Memory B cell (primary cell): ENCODE data around the gene KCNJ11.

Experiments used
- ATAC-seq: fragments of 150-1000 bp; cut with Tn5 transposase; 2 replicates; pipeline ENCODE4 v1.10.0; 2021; ENCODE audit warnings: low read depth, mild to moderate bottlenecking, moderate library complexity
- DNase-seq, 2 donors: peaks; one replicate each; pipeline ENCODE4 v3.0.0; 2022; ENCODE audit warnings: low spot score in 2 of 2
- H3K27ac Mint-ChIP-seq: one replicate; pipeline ENCODE4 v1.8.0; 2022; ENCODE audit warnings: mild to moderate bottlenecking, moderate library complexity, mixed read lengths
- H3K27me3 Mint-ChIP-seq: one replicate; pipeline ENCODE4 v1.8.0; 2022; ENCODE audit warnings: mixed read lengths
- H3K36me3 Mint-ChIP-seq: one replicate; pipeline ENCODE4 v1.8.0; 2022; ENCODE audit warnings: mild to moderate bottlenecking, mixed read lengths
- H3K4me1 Mint-ChIP-seq: one replicate; pipeline ENCODE4 v1.8.0; 2022; ENCODE audit warnings: mixed read lengths
- H3K4me3 Mint-ChIP-seq: one replicate; pipeline ENCODE4 v1.8.0; 2022; ENCODE audit warnings: mild to moderate bottlenecking, moderate library complexity, mixed read lengths
- H3K9me3 Mint-ChIP-seq: one replicate; pipeline ENCODE4 v1.8.0; 2022; ENCODE audit warnings: mixed read lengths

KCNJ11 gene

DNA sequence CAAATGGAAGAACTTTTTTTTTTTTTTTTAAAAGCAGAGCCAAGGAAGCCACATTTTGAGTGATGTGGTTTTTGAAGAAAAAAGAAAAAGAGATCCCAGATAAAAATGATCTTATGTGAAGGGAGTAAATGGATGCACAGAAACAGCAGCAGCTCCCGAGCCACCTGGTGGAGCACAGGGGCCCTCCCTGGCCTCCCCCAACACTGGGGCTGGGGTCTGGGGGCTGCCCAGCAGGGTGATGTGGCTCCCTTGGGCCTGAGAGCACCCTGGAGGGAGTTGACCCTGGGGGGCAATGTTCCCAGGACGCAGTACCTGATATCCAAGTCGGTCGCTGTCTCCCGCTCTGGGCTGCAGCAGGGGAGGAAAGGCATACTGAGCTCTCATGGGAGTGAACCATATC, 26.5 kb upstream of the KCNJ11 start:
- no peak overlapping the region for H3K27ac Mint-ChIP-seq

GRCh38 chr11:17414317-17414737, 25.9 kb upstream of the KCNJ11 start:
- Mint-ChIP-seq H3K27ac (no peak overlapping the region), H3K4me1 (no peaks in the 10 kb centered on the region), H3K36me3 (no peaks in the 10 kb centered on the region), H3K9me3 (no peaks in the 10 kb centered on the region), H3K4me3 (no peak overlapping the region), H3K27me3 (peaks cover 14% of the 10 kb centered on the region)
- ATAC-seq (no peak), DNase-seq (no peak)

More for the DNA sequence above, 26.5 kb upstream of the KCNJ11 start:
- no peak overlapping the region for H3K4me3 Mint-ChIP-seq
- no peaks in the 10 kb centered on the region for H3K36me3 Mint-ChIP-seq
- no peaks in the 10 kb centered on the region for H3K9me3 Mint-ChIP-seq
- ATAC-seq = no peak
- H3K27me3 Mint-ChIP-seq = peaks cover 17% of the 10 kb centered on the region
- H3K4me1 Mint-ChIP-seq = no peaks in the 10 kb centered on the region
- DNase-seq = no peak

- H3K27me3 Mint-ChIP-seq = peaks cover 12% of the 10 kb centered on the region
- no peaks in the 10 kb centered on the region for H3K36me3 Mint-ChIP-seq
- H3K4me3 Mint-ChIP-seq = no peak overlapping the region
- H3K9me3 Mint-ChIP-seq = no peaks in the 10 kb centered on the region
- no peaks in the 10 kb centered on the region for H3K4me1 Mint-ChIP-seq
- no peak for ATAC-seq
- no peak for DNase-seq
- H3K27ac Mint-ChIP-seq = no peak overlapping the region
Observed at GRCh38 chr11:17413414-17414316, 25.2 kb upstream of the KCNJ11 start.

DNA sequence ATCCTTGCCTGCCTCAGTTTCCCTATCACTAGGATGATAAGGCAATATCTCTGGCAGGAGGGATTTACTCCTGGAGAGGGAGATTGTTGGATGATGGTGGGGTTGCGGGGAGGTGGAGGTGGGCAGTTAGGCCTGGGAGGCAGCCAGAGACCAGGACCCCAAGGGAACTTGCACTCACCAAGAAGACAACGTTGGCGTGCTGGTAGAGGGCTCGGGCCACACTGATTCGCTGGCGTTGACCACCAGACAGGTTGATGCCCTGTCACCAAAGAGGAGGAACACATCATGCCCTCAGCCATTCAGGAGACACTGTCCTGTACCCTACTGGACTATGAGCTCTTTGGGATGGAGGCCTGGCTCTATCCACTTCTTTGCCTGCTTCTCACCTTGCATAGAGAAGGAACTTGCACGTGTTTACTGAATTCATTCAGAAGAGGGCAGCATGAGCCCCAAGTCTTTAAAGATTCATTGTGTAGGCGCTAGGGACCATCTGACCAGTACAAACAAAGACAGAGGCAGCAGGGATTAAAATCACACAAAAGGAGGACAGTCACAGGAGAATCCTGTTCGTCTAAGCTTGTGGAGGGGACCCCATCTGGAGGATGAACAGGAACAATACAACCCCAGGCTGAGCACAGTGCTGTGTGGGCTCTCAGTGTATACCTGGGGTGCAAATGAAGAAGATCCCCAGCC, 24.2 kb upstream of the KCNJ11 start:
- H3K27me3 Mint-ChIP-seq = peaks cover 10% of the 10 kb centered on the region
- ATAC-seq (no peak), DNase-seq (no peak)
- H3K36me3 Mint-ChIP-seq = no peaks in the 10 kb centered on the region
- no peak overlapping the region for H3K4me3 Mint-ChIP-seq
- no peak overlapping the region for H3K27ac Mint-ChIP-seq
- H3K4me1 Mint-ChIP-seq = no peaks in the 10 kb centered on the region
- no peaks in the 10 kb centered on the region for H3K9me3 Mint-ChIP-seq

- DNase-seq (no peak), ATAC-seq (no peak)
- Mint-ChIP-seq H3K9me3 (no peaks in the 10 kb centered on the region), H3K4me3 (no peak overlapping the region), H3K27me3 (peaks cover 7% of the 10 kb centered on the region), H3K27ac (no peak overlapping the region), H3K4me1 (no peaks in the 10 kb centered on the region), H3K36me3 (no peaks in the 10 kb centered on the region)
Observed at GRCh38 chr11:17411418-17411817, 23.0 kb upstream of the KCNJ11 start.

DNA sequence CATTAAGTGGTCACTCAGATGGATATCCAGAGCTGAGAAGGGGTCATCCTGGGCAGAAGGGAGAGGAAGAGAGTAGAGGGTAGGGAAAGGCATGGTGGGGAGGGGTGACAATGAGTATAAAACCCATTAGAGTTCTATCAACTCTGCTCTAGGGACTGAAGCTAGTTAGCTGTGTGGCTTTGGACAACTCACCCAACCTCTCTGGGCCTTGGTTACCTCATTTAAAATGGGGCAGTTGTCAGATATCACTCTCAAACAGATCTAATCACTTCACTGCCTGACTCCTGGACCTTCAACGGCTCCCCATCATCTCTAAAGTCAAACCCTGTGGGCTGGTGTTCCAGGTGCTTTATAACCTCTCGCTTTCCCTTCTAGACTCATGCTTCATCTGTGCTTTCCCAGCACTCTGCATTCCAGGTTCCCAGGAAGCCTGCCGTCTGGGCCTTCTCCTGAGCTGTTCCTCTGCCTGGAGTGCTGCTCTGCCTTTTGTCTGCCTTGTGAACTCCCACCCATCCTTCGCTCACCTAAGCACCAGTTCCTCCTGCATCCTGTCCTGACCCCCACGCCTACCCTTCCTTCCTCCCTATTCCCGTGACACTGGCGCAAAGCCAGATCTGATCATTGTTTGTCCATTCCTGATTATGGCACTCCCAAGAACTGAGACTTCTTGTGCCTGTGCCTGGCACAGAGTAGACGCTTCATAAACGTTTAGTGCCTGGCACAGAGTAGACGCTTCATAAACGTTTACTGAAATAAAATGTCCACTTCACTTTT, 22.3 kb upstream of the KCNJ11 start:
- no peaks in the 10 kb centered on the region for H3K4me1 Mint-ChIP-seq
- H3K36me3 Mint-ChIP-seq = no peaks in the 10 kb centered on the region
- ATAC-seq (no peak), DNase-seq (no peak)
- H3K27me3 Mint-ChIP-seq = peaks cover 6% of the 10 kb centered on the region
- no peak overlapping the region for H3K27ac Mint-ChIP-seq
- H3K4me3 Mint-ChIP-seq = no peak overlapping the region
- no peaks in the 10 kb centered on the region for H3K9me3 Mint-ChIP-seq

GRCh38 chr11:17408641-17409040, 20.2 kb upstream of the KCNJ11 start:
- DNase-seq (no peak), ATAC-seq (no peak)
- peaks cover 3% of the 10 kb centered on the region for H3K27me3 Mint-ChIP-seq
- no peak overlapping the region for H3K27ac Mint-ChIP-seq
- H3K4me1 Mint-ChIP-seq = no peaks in the 10 kb centered on the region
- no peaks in the 10 kb centered on the region for H3K36me3 Mint-ChIP-seq
- H3K9me3 Mint-ChIP-seq = no peaks in the 10 kb centered on the region
- H3K4me3 Mint-ChIP-seq = no peak overlapping the region

GRCh38 chr11:17408026-17408425, 19.6 kb upstream of the KCNJ11 start:
- peaks cover 3% of the 10 kb centered on the region for H3K27me3 Mint-ChIP-seq
- H3K36me3 Mint-ChIP-seq = no peaks in the 10 kb centered on the region
- ATAC-seq (no peak), DNase-seq (no peak)
- H3K27ac Mint-ChIP-seq = no peak overlapping the region
- no peaks in the 10 kb centered on the region for H3K4me1 Mint-ChIP-seq
- no peak overlapping the region for H3K4me3 Mint-ChIP-seq
- no peaks in the 10 kb centered on the region for H3K9me3 Mint-ChIP-seq

DNA sequence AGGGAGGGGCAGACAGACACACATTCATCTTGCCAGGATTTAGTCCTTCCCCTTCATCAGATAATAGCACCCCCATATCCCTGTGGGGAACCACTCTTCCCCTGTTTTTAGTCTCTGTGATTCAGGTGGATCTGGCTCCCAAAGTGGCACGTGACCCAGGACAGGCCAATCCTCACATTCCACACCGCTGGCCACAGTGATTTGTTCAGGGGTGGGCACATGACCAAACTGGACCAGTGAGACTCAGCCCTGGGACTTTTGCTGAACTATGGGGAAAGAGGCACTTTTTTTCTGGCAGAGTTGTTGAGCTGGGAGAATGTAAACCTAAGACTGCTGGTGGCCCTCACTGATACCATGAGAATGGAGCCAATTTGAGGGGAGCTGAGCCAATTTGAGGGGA, 19.1 kb upstream of the KCNJ11 start:
- Mint-ChIP-seq H3K4me3 (no peak overlapping the region), H3K27ac (no peak overlapping the region), H3K4me1 (no peaks in the 10 kb centered on the region), H3K36me3 (no peaks in the 10 kb centered on the region), H3K9me3 (no peaks in the 10 kb centered on the region), H3K27me3 (peaks cover 3% of the 10 kb centered on the region)
- DNase-seq = no peak
- no peak for ATAC-seq

- DNase-seq = no peak
- Mint-ChIP-seq H3K27ac (no peak overlapping the region), H3K4me1 (no peaks in the 10 kb centered on the region), H3K27me3 (peaks cover 3% of the 10 kb centered on the region), H3K36me3 (no peaks in the 10 kb centered on the region), H3K9me3 (no peaks in the 10 kb centered on the region), H3K4me3 (no peak overlapping the region)
- no peak for ATAC-seq
Observed at GRCh38 chr11:17406818-17407149, 18.3 kb upstream of the KCNJ11 start.

- DNase-seq (no peak), ATAC-seq (no peak)
- Mint-ChIP-seq H3K4me1 (no peaks in the 10 kb centered on the region), H3K36me3 (no peaks in the 10 kb centered on the region), H3K27ac (no peak overlapping the region), H3K9me3 (no peaks in the 10 kb centered on the region), H3K27me3 (peaks cover 3% of the 10 kb centered on the region), H3K4me3 (no peak overlapping the region)
Observed at GRCh38 chr11:17406082-17406817, 17.8 kb upstream of the KCNJ11 start.

DNA sequence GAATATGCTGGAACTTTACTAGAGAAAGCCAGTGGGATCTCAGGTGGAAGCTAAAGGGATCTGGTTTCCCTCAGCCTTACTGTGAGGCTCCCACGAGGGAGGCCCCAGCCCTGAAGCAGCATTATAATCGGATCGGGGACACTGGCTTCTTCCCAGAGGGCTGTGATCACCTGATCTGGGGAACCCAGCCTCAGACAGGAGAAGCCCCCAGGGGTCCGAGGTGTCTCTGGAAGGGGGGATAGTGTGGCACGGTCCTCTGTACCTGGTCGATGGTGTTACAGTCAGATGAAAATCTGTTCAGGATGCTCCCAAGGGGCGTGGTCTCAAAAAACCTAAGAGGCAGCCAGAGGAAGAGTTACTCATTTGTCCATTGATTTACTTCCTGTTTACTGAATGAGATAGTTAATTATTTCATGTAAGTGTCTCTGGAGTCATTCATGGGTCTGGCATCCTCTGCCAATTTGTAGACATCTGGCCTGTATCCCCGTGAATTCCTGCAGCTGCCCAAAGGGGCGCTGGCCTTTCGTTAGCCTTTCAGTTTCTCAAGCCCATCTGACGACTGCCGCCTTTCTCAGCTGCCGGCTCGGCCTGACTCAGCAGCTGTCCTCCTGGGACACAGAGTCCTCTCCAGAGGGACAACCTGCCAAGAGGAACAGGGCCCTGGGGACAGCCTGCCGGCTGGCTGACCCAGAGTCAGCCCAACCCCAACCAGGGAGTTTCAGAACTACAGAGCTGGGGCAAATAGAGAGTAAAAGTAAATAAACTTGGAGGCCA, 17.0 kb upstream of the KCNJ11 start:
- Mint-ChIP-seq H3K27me3 (no peaks in the 10 kb centered on the region), H3K4me1 (peaks cover 7% of the 10 kb centered on the region), H3K4me3 (no peak overlapping the region), H3K9me3 (no peaks in the 10 kb centered on the region), H3K36me3 (no peaks in the 10 kb centered on the region), H3K27ac (no peak overlapping the region)
- DNase-seq = no peak
- no peak for ATAC-seq
